NCI-H146 (cell line): ENCODE measurements around the gene PRTN3.

Experiments
- DNase-seq: peaks from one replicate; lab custom pipeline; 2025; lab: John Stamatoyannopoulos, UW

PRTN3 gene

GRCh38 chr19:840519-841206, at the start of gene PRTN3:
TSS of gene PRTN3 (plus strand) at chr19:840999. CDS start at chr19:841009, 10 bp downstream.
- DNase-seq: no peak

GRCh38 chr19:791007-791566, 49.7 kb upstream of the PRTN3 start:
- DNase-seq: no peak

- DNase-seq: no peak
Measured at GRCh38 chr19:791567-792305, 49.1 kb upstream of the PRTN3 start.

GRCh38 chr19:792306-792885, 48.4 kb upstream of the PRTN3 start:
- no peak for DNase-seq

- no peak for DNase-seq
Measured at GRCh38 chr19:793806-794205, 47.0 kb upstream of the PRTN3 start.

- DNase-seq: no peak
Measured at GRCh38 chr19:795073-795611, 45.7 kb upstream of the PRTN3 start.

- DNase-seq: no peak
Measured at GRCh38 chr19:795691-796581, 44.9 kb upstream of the PRTN3 start.

GRCh38 chr19:796692-797527, 43.9 kb upstream of the PRTN3 start, which contains the start of gene PTBP1:
TSS of gene PTBP1 (plus strand) at chr19:797452. CDS start at chr19:797498, 46 bp downstream.
- DNase-seq: peak; percentile 99

GRCh38 chr19:797528-798414, 43.0 kb upstream of the PRTN3 start:
- peak; percentile 81 for DNase-seq

GRCh38 chr19:798415-799075, 42.3 kb upstream of the PRTN3 start:
- no peak for DNase-seq

GRCh38 chr19:799076-799881, 41.5 kb upstream of the PRTN3 start:
- DNase-seq: no peak

- no peak for DNase-seq
Measured at GRCh38 chr19:800360-801029, 40.3 kb upstream of the PRTN3 start.

GRCh38 chr19:801030-801860, 39.6 kb upstream of the PRTN3 start:
- no peak for DNase-seq

GRCh38 chr19:801861-802497, 38.8 kb upstream of the PRTN3 start:
- no peak for DNase-seq

GRCh38 chr19:802498-803098, 38.2 kb upstream of the PRTN3 start:
- DNase-seq: no peak

- no peak for DNase-seq
Measured at GRCh38 chr19:803099-803561, 37.7 kb upstream of the PRTN3 start.
